GM12892 (cell line): Measurements from ENCODE around the gene ECI1.

ENCODE experiments used
- POLR2AphosphoS5 ChIP-seq: IDR thresholded peaks from 2 replicates; pipeline ENCODE4 v1.6.1; 2011; ENCODE audit warnings: low read depth, low read length, control low read depth
- TAF1 ChIP-seq: IDR thresholded peaks from 2 replicates; pipeline ENCODE4 v1.6.1; 2011; ENCODE audit warnings: low read depth, mild to moderate bottlenecking, control low read depth, low read length, borderline replicate concordance

- TF ChIP-seq TAF1 = no peak
- TF ChIP-seq POLR2AphosphoS5 = no peak
Measured at GRCh38 chr16:2280461-2280860, 29.1 kb upstream of the ECI1 start.
